MM.1S (cell line): ENCODE results near the gene CYP4F8.

ENCODE experiments used
- DNase-seq: peaks from one replicate; pipeline ENCODE4 v3.0.0-alpha.2; 2015
- H2AFZ ChIP-seq: fragments of 300-600 bp; sonication (generic); 2 replicates; pipeline ENCODE4 v1.6.0; 2016; ENCODE audit warnings: antibody characterized with exemption, low read length
- H3F3A ChIP-seq: fragments of 300-600 bp; sonication (generic); 2 replicates; pipeline ENCODE4 v1.6.1; 2016; ENCODE audit warnings: mild to moderate bottlenecking, antibody characterized with exemption, low read length, moderate library complexity, mixed read lengths; ENCODE audit not compliant: insufficient read depth
- H3K27ac ChIP-seq: fragments of 300-600 bp; sonication (generic); 2 replicates; pipeline ENCODE4 v1.5.1; 2016; ENCODE audit warnings: mild to moderate bottlenecking, low read length
- H3K27me3 ChIP-seq: fragments of 300-600 bp; sonication (generic); replicated peaks from 2 replicates; pipeline ENCODE4 v1.6.0; 2016; ENCODE audit warnings: low read length; ENCODE audit not compliant: insufficient read depth
- H3K36me3 ChIP-seq: fragments of 300-600 bp; sonication (generic); replicated peaks from 2 replicates; pipeline ENCODE4 v1.6.1; 2016; ENCODE audit warnings: mild to moderate bottlenecking, low read length, mixed read lengths; ENCODE audit not compliant: insufficient read depth
- H3K4me1 ChIP-seq: fragments of 300-600 bp; sonication (generic); 2 replicates; pipeline ENCODE4 v1.6.1; 2016; ENCODE audit warnings: low read length, mixed read lengths
- H3K4me2 ChIP-seq: fragments of 300-600 bp; sonication (generic); 2 replicates; pipeline ENCODE4 v1.6.0; 2016; ENCODE audit warnings: low read depth, low read length
- H3K4me3 ChIP-seq: fragments of 300-600 bp; sonication (generic); 2 replicates; pipeline ENCODE4 v1.5.1; 2016; ENCODE audit warnings: low read length, mixed read lengths
- H3K79me2 ChIP-seq: fragments of 300-600 bp; sonication (generic); 2 replicates; pipeline ENCODE4 v1.6.1; 2016; ENCODE audit warnings: mixed run types, low read length, mixed read lengths
- H3K9ac ChIP-seq: fragments of 300-600 bp; sonication (generic); 2 replicates; pipeline ENCODE4 v1.6.1; 2016; ENCODE audit warnings: low read length, mixed read lengths
- H3K9me2 ChIP-seq: fragments of 300-600 bp; sonication (generic); replicated peaks from 2 replicates; pipeline ENCODE4 v1.6.1; 2016; ENCODE audit warnings: mild to moderate bottlenecking, low read length, mixed read lengths; ENCODE audit not compliant: insufficient read depth
- H3K9me3 ChIP-seq: fragments of 300-600 bp; sonication (generic); replicated peaks from 2 replicates; pipeline ENCODE4 v1.6.1; 2016; ENCODE audit warnings: mild to moderate bottlenecking, low read length, mixed read lengths; ENCODE audit not compliant: insufficient read depth
- H4K20me1 ChIP-seq: fragments of 300-600 bp; sonication (generic); 2 replicates; pipeline ENCODE4 v1.6.1; 2016; ENCODE audit warnings: mild to moderate bottlenecking, low read length, moderate library complexity, mixed read lengths; ENCODE audit not compliant: insufficient read depth
- CTCF ChIP-seq: fragments of 300-600 bp; sonication (generic); IDR thresholded peaks from 2 replicates; pipeline ENCODE4 v1.5.1; 2016; ENCODE audit warnings: antibody characterized with exemption, low read length, mixed read lengths
- EZH2 ChIP-seq: fragments of 300-600 bp; sonication (generic); optimal IDR thresholded peaks from 2 replicates; pipeline ENCODE3; 2017; ENCODE audit warnings: low read depth, mild to moderate bottlenecking, antibody characterized with exemption, low read length, mixed read lengths
- EZH2phosphoT487 ChIP-seq: fragments of 300-600 bp; sonication (generic); IDR thresholded peaks from 2 replicates; pipeline ENCODE4 v1.6.1; 2018; ENCODE audit warnings: antibody characterized with exemption, low read length

CYP4F8 gene

DNA sequence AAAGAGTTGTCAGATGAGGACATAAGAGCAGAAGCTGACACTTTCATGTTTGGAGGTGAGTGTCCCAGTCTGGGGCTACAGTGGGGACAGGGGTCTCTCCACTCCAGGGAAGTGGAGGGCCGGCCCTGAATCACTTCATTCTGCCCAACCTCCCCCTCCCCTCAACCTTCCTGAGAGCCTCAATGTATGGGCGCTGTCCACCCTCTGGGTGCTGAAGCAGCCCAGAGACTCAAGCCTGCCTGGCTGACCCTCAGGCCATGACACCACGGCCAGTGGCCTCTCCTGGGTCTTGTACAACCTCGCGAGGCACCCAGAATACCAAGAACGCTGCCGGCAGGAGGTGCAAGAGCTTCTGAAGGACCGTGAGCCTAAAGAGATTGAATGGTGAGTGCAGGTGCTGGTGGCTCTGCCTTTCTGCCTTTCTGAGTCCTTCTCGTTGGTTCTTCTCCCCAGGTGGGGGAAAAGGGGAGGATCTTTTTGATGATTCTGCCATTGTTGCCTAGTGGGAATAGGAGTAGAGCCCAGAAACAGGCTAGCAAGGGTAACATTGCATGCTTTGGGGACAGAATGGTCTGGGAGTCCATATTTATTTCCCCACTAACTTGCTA is 8.8 kb downstream of the CYP4F8 start:
- Histone ChIP-seq H2AFZ (no peak overlapping the region), H3K27me3 (peaks cover 24% of the 10 kb centered on the region), H3K79me2 (no peaks in the 10 kb centered on the region), H3K27ac (no peak overlapping the region), H3K9me3 (no peaks in the 10 kb centered on the region), H3K9ac (no peak overlapping the region), H3K9me2 (no peaks in the 10 kb centered on the region), H3K36me3 (no peaks in the 10 kb centered on the region), H3K4me2 (no peak overlapping the region), H4K20me1 (no peaks in the 10 kb centered on the region), H3F3A (no peaks in the 10 kb centered on the region), H3K4me3 (no peak overlapping the region), H3K4me1 (no peaks in the 10 kb centered on the region)
- TF ChIP-seq CTCF (no peak), EZH2 (no peak), EZH2phosphoT487 (no peak)
- DNase-seq = peak; percentile 9

GRCh38 chr19:15628236-15629002 is 13.4 kb downstream of the CYP4F8 start:
- Histone ChIP-seq H3F3A (no peaks in the 10 kb centered on the region), H3K4me3 (no peak overlapping the region), H3K9me3 (no peaks in the 10 kb centered on the region), H3K9ac (no peak overlapping the region), H3K4me1 (no peaks in the 10 kb centered on the region), H3K36me3 (no peaks in the 10 kb centered on the region), H3K27ac (no peak overlapping the region), H3K79me2 (no peaks in the 10 kb centered on the region), H2AFZ (no peak overlapping the region), H3K4me2 (no peak overlapping the region), H3K27me3 (peaks cover 39% of the 10 kb centered on the region), H3K9me2 (no peaks in the 10 kb centered on the region), H4K20me1 (no peaks in the 10 kb centered on the region)
- DNase-seq = no peak
- TF ChIP-seq EZH2 (no peak), EZH2phosphoT487 (no peak), CTCF (no peak)

- DNase-seq = peak; percentile 56
- TF ChIP-seq CTCF = peak; percentile 95
- no peak for TF ChIP-seq EZH2
- H3K9ac ChIP-seq = no peak overlapping the region
- no peaks in the 10 kb centered on the region for H3K4me1 ChIP-seq
- no peak overlapping the region for H3K4me3 ChIP-seq
- H3F3A ChIP-seq = no peaks in the 10 kb centered on the region
- no peak overlapping the region for H2AFZ ChIP-seq
- H4K20me1 ChIP-seq = no peaks in the 10 kb centered on the region
- H3K9me2 ChIP-seq = no peaks in the 10 kb centered on the region
- no peaks in the 10 kb centered on the region for H3K36me3 ChIP-seq
- H3K9me3 ChIP-seq = no peaks in the 10 kb centered on the region
- H3K79me2 ChIP-seq = no peaks in the 10 kb centered on the region
- H3K27ac ChIP-seq = no peak overlapping the region
- peaks cover 44% of the 10 kb centered on the region for H3K27me3 ChIP-seq
- H3K4me2 ChIP-seq = no peak overlapping the region
Observed at GRCh38 chr19:15629003-15629880, 14.2 kb downstream of the CYP4F8 start.
